VCaP (cell line): Measurements from ENCODE around the gene ADCY3.

Experiments
- H3K27ac ChIP-seq: fragments of 450-650 bp; 2 replicates; pipeline ENCODE4 v1.5.1; 2017
- CTCF ChIP-seq: fragments of 450-650 bp; conservative IDR thresholded peaks from 2 replicates; pipeline ENCODE4 v1.5.1; 2017; ENCODE audit warnings: mild to moderate bottlenecking, moderate library complexity

ADCY3 gene

GRCh38 chr2:24908461-24908901 is 11.6 kb downstream of the ADCY3 start:
- TF ChIP-seq CTCF = no peak
- H3K27ac ChIP-seq = no peak overlapping the region

DNA sequence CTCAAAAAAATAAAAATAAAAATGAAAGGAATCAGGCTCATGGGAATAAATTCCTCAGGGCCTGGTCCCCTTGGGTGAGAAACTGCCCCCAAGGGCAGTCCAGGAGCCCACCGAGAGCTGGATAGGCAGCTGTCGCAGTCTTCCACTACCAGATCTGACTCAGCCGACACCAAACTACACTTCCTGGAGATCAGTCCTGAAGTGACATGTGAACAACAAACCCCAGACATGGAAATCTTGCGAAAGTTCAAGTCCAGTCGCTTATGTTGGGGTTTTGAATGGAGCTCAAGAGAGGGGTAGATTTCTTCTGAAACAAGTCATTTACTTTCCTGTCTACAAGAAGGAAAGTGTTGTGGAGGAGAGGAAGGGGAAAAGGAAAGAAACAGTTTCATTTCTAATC is 12.9 kb downstream of the ADCY3 start:
- no peak for TF ChIP-seq CTCF
- no peak overlapping the region for H3K27ac ChIP-seq

GRCh38 chr2:24906466-24906865 is 13.6 kb downstream of the ADCY3 start:
- TF ChIP-seq CTCF = no peak

DNA sequence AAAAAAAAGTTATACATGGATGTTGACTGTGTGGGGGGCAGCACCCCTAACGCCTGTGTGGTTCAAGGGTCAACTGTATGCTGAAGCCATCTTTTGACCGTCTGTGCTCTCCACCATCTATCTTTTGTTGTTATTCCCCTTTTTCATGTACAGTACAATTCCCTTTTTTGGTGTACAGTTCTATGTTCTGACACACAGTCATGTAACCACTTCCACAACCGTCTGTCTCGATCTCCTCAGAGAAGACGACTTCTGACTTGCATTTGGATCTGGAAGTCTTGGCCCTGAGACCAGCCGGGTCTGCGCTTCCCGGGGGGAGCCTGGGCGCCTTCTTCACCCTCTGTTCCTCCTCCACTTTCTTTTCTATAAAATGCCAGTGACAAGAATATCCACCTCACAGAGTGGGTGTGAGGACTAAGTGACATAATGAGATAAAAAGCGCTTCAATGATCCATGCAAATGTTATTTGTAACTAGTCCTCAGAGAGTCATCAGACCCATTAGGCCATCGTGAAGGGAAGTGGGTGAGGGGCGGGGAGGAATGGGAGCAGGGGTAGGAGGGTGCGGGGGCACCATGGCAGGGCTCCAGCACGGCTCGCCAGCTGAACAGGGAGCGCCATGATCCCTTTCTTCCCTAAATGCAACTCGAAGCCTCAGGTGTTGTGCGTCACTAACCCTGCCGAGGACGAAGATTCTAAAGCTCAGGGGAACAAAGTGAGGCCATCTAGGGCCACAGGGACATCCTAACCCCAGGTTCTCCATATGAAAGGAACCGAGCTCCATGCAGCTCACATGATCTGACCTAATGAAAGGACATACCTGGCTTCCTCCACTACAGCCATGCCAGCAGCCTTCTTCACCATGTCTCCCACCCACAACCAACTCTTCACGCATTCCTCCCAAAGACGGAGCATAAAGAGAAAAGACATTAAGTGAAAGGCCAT is 16.6 kb downstream of the ADCY3 start:
- H3K27ac ChIP-seq = no peak overlapping the region
- TF ChIP-seq CTCF = no peak

More at GRCh38 chr2:24906466-24906865, 13.6 kb downstream of the ADCY3 start:
- no peak overlapping the region for H3K27ac ChIP-seq

GRCh38 chr2:24899361-24899910 is 20.6 kb downstream of the ADCY3 start:
- TF ChIP-seq CTCF = no peak
- no peak overlapping the region for H3K27ac ChIP-seq

GRCh38 chr2:24898122-24899109 is 21.6 kb downstream of the ADCY3 start:
- TF ChIP-seq CTCF = no peak
- H3K27ac ChIP-seq = no peak overlapping the region
